NAMALWA (cell line): Measurements from ENCODE around the gene TCN2.
"Not testable (repeated sequence)": the region's sequence is repeated elsewhere in the genome, so short reads cannot be mapped to it uniquely, and the experiment has no call there.

Experiments
- DNase-seq: peaks from one replicate; pipeline ENCODE4 v3.0.0-alpha.2; 2015; ENCODE audit warnings: low spot score

Gene TCN2

GRCh38 chr22:30611197-30611596 is 4.2 kb downstream of the TCN2 start:
- DNase-seq, result no peak

- DNase-seq, result no peak
Measured at GRCh38 chr22:30612789-30613188, 5.8 kb downstream of the TCN2 start.

GRCh38 chr22:30614268-30614667 is 7.3 kb downstream of the TCN2 start:
- no peak for DNase-seq

GRCh38 chr22:30614879-30615278 is 7.9 kb downstream of the TCN2 start:
- no peak for DNase-seq

- no peak for DNase-seq
Measured at GRCh38 chr22:30615543-30615954, 8.6 kb downstream of the TCN2 start.

GRCh38 chr22:30617819-30618218 is 10.8 kb downstream of the TCN2 start:
- DNase-seq, result no peak

GRCh38 chr22:30619909-30620308 is 12.9 kb downstream of the TCN2 start:
- not testable (repeated sequence) for DNase-seq

- no peak for DNase-seq
Measured at GRCh38 chr22:30626413-30626812, 19.4 kb downstream of the TCN2 start.

GRCh38 chr22:30627471-30627870 is 20.5 kb downstream of the TCN2 start:
- no peak for DNase-seq

- DNase-seq, result no peak
Measured at GRCh38 chr22:30628491-30628890, 21.5 kb downstream of the TCN2 start.

- not testable (repeated sequence) for DNase-seq
Measured at GRCh38 chr22:30631469-30631868, 24.5 kb downstream of the TCN2 start.

- peak; percentile 91 for DNase-seq
Measured at GRCh38 chr22:30634471-30635233, 27.7 kb downstream of the TCN2 start.

GRCh38 chr22:30635273-30636225 is 28.6 kb downstream of the TCN2 start, which contains the start of gene SLC35E4:
SLC35E4 (plus strand) TSS chr22:30635781; CDS start chr22:30636451, 670 bp downstream.
- DNase-seq, result peak; percentile 88

GRCh38 chr22:30636226-30637077 is 29.5 kb downstream of the TCN2 start:
- peak; percentile 43 for DNase-seq

- no peak for DNase-seq
Measured at GRCh38 chr22:30637701-30638114, 30.7 kb downstream of the TCN2 start.

- no peak for DNase-seq
Measured at GRCh38 chr22:30640361-30640760, 33.4 kb downstream of the TCN2 start.

- DNase-seq, result no peak
Measured at GRCh38 chr22:30640839-30641430, 34.0 kb downstream of the TCN2 start.

GRCh38 chr22:30643055-30643875 is 36.3 kb downstream of the TCN2 start:
- no peak for DNase-seq

GRCh38 chr22:30646518-30647160 is 39.7 kb downstream of the TCN2 start:
- no peak for DNase-seq

- DNase-seq, result no peak
Measured at GRCh38 chr22:30647536-30647935, 40.6 kb downstream of the TCN2 start.
